GM21528 (cell line): Measurements from ENCODE around the gene TAMALIN.
"Not testable (repeated sequence)": the region's sequence is repeated elsewhere in the genome, so short reads cannot be mapped to it uniquely, and the experiment has no call there.

ENCODE experiments used
- ATAC-seq: cut with Tn5 transposase; IDR thresholded peaks from one replicate; pipeline ENCODE4 v1.9.1; 2021; ENCODE audit warnings: mild to moderate bottlenecking, moderate library complexity; ENCODE audit not compliant: unreplicated experiment, low FRiP score

The TAMALIN gene

DNA sequence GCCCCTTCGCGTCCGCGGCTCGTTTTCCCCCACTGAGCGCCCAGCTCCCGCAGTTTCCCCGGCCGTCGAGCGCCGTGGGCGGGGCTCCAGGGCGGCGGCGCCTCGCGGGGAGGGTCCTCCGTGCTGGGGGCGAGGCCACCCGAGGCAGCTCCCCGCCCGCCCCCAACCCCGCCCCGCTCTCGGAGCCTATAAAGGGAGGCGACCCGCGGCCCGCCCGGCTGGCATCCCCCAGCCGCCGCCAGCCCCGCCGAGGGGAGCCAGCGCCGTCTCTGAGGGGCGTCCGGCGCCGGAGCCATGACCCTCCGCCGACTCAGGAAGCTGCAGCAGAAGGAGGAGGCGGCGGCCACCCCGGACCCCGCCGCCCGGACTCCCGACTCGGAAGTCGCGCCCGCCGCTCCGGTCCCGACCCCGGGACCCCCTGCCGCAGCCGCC is at the start of gene TAMALIN:
TSS of gene TAMALIN (plus strand) at position 221 of the 432 bp plus-strand sequence. CDS start at position 295, 74 bp downstream.
- no peak for ATAC-seq

DNA sequence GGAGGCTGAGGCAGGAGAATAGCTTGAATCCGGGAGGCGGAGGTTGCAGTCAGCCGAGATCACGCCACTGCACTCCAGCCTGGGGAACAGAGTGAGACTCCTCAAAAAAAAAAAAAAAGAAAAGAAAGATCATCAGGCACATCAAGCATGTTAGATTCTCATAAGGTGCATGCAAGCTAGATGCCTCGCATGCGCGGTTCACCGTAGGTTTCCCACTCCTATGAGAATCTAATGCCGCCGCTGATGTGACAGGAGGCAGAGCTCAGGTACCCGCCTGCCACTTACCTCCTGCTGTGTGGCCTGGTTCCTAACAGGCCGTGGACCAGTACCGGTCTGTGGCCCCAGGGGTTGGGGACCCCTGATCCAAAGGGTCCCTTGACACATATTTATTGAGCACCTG is 48.2 kb upstream of the TAMALIN start:
- ATAC-seq = no peak

DNA sequence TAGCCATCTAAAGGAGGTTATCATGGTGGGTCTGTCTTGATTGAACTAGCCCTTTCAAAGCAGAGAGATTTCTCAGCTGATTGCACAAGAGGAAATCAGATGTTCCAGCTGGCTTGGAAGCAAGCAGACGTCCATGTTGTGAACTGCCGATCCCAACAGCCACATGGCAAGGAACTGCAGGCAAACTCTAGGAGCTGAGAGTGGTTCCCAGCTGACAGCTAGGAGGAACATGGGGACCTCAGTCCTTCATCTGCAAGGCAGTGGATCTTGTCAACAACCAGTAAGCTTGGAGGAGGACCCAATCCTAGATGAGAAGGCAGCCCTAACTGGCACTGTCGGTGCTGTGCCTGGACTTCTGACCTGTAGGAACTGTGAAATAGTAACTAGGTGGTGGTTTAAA is 47.5 kb upstream of the TAMALIN start:
- no peak for ATAC-seq

DNA sequence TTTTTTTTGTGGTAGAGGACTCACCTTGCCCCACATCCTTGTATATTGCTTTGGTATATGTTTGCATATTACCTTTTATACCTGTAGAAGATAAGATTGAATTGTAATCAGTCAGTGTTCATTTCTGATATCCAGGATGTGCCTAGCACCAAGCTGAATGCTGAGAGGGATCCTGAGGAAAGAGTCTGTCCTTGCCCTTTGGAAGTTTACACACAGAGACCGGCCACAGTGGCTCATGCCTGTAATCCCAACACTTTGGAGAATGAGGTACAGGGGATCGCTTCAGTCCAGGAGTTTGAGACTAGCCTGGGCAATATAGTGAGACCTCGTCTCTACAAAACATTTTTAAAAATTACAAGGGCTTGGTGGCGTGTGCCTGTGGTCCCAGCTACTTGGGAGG is 46.8 kb upstream of the TAMALIN start:
- ATAC-seq = no peak

DNA sequence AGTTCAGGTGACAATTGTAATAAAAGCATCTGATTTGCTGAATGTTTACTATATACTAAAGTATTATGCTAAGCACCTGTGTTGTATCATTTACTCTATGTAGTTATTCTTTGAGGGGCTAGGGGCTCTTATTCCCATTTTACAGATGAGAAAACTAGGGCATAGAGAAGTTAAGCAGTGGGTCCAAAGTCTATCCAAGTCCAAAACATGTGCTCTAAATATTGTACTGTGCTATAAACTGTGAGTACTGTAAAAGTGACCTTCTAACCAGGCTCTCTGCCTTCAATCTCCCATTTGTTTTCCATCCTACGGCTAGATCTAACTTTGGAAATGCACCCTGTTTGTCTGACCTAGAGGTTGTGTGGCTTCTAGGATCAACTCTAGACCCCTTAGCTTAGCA is 46.3 kb upstream of the TAMALIN start:
- ATAC-seq = no peak

DNA sequence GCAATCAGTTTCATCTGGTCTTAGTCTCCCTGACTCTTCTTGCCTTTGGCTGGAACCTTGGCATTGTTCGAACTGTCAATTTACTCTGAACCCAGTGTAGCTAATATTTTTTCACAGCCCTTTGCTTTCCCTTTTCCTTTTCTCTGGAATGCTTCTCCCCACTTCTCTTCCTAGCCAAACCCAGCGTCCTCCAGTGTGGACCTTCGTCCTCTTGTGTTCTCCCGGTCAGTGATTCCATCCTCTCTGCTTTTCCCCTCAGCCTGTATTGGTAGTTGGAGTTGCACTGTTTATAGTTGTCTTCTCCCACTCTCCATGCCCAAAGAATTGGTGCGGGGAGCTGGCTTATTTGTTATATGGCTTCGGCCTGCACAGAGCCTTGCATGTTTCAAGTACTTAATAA is 45.9 kb upstream of the TAMALIN start:
- no peak for ATAC-seq

DNA sequence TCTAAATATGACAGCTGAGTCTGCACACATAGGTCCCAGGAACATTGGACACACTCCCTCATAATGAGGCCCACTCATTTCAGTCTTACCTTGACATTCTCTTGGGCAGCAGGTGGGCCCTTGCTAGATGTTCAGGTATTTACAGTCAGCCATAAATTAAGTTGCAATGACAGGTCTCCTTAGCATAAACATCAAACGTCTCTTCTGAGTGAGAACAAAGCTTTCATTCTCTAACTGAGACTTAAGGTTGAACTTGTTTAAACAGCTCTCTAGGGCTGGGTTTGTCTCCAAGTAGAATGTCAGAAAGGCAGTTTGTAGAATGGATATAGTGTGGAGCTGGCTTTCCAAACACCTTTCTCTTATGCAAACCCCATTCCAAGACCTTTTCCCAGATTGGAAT is 44.9 kb upstream of the TAMALIN start:
- ATAC-seq = no peak

DNA sequence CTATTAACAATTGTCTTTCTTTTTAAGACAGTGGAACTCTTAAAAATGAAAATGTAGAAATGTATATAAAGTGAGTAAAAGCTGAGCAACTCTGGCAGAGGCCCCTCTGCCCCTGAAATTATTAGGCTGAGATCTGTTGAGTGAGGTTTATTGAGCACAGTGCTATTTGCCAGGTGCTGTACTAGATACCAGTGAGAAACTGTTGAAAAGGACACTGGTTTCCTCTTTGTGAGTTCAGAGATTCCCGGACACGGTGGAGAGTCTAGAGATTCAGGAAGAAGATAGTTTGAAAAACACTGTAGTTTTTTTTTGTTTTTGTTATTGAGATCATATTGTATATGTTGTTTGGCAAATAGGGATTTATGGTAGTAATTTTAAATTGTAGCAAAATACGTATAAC is 44.0 kb upstream of the TAMALIN start:
- no peak for ATAC-seq

DNA sequence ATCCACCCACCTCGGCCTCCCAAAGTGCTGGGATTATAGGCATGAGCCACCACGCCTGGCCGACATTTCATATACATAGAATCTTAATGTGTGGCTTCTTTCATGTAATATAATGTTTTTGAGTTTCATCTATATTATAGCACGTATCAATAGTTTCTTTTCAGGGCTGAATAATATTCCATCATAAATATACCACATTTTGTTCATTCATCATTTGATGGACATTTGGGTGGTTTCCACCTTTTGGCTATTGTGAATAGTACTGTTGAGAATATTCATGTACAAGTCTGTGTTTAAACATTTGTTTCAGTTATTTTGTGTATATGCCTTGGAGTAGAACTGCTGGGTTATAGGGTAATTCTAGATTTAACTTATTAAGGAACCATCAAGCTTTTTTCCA is 43.3 kb upstream of the TAMALIN start:
- no peak for ATAC-seq

DNA sequence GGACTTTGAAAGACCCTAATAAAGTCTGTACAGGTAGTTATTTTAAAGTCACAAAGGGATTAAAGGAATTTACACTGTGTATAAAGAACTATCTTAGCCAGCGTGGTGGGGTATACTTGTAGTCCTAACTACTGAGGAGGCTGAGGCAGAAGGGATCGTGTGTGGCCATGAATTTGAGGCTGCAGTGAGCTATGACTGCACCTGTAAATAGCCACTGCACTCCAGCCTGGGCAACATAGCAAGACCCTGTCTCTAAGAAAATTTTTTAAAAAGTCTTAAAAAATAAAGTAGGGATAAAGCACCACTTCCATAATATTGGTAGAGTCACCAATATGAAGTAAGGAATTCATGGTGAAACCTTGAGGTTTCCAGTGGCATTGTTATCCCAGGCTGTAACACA is 37.1 kb upstream of the TAMALIN start:
- no peak for ATAC-seq

DNA sequence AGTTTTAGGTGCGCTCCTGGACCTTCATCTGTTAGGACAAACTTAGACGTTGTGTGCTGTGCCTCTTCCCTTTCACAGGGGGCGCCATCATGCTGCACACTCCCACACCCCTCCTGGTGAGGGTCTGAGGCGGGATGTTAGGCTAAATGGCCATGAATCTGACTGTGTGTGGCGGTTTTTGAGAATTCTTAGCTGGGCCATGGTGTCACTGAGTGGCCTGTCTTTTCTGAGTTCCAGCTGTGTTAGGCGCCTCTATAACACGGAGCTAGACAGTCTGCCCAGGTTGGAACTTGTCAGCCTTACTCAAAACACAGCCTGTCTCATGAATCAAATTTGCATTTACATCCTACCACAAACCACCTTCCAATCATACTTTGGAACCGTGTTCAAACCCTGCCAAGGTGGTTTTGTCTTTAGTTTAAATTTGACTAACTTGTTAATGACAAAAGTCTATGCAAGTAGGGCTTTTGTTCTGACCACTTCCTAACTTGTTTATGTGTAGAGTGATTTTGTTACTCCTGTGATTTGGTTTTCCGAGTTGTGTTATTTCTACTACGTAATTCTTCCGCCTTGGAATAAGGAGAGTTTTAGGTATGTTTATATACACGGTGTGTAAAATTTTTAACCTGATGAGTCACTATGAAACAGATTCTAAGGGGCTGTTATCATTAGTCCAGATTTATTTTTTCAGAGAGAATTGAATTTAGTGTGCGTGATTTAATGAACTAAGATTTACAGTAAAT is 35.7 kb upstream of the TAMALIN start:
- ATAC-seq = peak; percentile 86

DNA sequence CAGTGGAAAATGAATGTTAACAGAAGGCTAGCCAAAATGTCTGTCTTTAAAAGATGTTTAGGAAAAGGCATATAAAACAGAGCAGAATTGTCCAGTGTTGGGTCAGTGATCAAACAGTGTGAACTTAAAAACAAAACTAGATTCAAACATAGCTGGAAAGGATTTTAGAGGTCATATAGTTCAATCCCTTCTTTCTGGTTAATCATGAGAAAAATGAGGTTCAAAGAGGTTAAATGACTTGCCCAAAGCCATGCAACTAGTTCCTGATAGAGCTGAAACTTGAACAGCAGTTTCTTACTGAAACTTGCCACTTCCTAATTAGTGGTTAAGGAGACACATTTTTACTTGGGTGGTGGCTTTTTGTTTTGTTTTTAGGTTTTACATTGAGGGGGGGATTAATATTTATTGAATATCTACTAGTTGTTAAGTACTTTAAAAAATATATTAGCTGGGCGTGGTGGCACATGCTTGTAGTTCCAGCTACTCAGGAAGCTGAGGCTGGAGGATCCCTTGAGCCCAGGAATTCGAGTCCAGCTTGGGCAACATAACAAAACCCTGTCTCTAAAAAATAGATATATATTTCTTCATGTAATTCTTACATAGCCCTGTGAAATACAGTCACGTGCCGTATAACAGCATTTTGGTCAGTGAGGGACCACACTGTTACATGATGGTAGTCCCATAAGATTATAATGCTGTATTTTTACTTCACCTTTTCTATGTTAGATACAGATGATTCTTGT is 34.9 kb upstream of the TAMALIN start:
- ATAC-seq = no peak

DNA sequence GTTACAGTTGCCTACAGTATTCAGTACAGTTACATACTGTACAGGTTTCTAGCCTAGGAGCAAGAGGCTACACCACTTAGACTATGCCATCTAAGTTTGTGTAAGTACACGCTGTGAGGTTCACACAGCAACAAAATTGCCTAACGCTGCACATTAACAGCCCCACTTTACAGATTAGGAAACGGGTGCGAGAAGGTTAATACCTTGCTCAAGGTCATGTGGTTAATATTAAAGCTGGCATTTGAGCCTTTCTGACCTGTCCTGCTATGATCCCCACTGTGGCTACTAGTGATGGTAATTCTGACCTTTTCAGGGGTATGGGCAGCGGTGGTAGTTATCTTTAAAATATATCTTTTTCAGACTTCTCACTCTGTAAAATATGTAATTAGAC is 34.3 kb upstream of the TAMALIN start:
- no peak for ATAC-seq

DNA sequence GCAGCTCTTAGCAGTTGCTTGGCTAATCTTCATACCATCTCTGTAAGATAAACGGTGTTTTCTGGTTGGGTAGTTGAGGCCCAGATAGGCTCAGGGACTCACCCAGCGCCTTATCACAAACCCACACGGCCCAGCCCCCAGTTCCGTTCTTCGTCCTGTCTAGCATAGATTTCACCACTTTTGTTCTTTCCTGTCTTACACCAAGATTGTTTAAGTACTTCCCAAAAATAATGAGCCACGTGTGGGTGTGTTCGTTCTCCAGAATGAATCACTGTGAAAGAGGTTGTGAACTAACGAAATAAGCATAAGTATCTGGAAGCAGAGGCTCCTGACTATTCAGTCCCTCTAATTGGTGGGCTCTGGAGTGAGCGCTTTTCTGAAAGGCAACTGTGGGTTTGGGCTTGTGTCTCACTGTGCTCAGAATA is 33.9 kb upstream of the TAMALIN start:
- no peak for ATAC-seq

DNA sequence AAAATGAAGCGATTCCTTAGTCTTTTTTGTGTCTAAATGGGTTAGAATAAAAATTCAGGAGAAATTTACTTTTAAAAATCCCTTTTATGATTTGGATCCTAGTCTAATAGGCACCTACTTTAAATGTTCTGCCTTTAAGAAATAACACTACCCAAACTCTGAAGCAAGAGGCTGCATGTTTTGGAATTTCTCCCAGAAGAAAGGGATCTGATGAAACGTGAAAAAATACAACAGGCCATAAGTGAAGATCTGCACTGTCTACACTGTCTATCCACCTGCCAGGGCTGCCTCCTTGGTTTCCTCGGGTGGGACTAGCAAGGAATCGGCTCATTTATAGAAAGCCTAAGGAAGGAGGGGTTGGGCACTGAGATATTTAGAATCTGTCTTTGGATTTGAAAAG is 33.2 kb upstream of the TAMALIN start:
- ATAC-seq = no peak

DNA sequence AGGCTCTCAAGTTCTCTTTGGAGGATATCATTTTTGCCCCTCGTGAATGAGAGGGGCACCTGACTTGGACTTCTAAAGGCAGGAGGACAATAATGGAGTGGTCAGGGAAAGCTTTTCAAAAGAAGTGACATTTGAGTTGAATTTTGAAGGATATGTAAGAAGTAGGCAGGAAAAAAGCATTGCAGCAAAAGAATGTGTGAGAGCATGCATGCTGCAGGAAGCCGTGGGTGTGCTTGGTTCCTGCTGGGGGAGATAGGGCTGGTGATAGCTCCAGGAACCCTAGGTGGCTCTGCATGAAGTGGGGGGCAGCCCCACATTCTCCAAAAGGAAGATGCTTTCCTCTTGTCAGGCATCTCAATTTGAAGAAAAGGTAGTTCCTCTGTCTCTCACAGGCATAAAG is 32.1 kb upstream of the TAMALIN start:
- ATAC-seq = no peak

DNA sequence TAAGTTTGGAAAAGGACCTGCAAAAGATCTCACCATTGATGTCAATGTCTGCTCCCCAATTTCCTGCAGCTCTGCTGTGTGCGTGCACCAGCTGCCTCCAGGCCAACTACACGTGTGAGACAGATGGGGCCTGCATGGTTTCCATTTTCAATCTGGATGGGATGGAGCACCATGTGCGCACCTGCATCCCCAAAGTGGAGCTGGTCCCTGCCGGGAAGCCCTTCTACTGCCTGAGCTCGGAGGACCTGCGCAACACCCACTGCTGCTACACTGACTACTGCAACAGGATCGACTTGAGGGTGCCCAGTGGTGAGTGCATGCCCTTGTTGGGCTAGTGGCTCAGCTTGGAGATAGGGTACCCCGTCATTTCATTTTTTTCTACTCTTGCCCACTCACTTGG is 31.6 kb upstream of the TAMALIN start:
- ATAC-seq = no peak

DNA sequence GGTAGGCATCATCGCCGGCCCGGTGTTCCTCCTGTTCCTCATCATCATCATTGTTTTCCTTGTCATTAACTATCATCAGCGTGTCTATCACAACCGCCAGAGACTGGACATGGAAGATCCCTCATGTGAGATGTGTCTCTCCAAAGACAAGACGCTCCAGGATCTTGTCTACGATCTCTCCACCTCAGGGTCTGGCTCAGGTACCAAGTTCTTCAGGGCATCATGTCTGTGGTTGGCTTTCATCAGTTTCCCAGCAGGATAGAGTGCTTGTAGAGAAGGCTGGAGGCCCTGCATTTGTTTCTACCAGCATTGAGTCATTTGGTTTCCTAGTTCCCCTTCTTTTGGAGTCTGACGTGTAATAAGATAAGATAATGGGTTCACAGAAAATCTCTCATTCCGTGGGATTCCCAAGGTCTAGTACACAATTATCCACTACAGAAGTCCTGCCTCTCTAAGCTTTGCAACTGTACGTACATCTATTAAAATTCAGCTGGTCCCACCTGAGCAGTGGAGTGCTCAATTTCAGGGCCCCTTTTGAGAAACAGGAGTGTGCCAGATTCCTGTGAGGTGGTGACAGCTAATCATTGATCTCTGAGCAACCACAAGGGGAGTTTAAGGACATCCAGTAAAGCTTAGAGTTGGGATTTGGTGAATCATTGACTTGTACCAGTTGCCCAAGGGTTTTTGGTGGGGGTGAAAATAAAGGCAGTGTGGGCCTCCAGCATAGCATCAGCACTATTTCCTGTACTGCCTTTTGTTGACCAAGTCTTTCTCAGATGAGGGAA is 30.2 kb upstream of the TAMALIN start:
- no peak for ATAC-seq

DNA sequence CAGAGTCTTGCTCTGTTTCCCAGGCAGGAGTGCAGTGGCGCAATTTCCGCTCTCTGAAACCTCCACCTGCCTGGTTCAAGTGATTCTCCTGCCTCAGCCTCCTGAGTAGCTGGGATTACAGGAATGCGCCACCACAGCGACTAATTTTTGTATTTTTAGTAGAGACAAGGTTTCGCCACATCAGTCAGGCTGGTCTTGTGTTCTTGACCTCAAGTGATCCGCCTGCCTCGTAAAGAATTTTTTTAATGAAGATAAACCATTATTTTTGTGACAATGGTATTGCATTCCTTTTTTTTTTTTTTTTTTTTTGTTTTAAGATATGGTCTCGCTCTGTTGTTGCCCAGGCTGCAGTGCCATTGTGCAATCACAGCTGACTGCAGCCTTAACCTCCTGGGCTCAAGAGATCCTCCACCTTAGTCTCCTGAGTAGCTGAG is 29.4 kb upstream of the TAMALIN start:
- no peak for ATAC-seq

DNA sequence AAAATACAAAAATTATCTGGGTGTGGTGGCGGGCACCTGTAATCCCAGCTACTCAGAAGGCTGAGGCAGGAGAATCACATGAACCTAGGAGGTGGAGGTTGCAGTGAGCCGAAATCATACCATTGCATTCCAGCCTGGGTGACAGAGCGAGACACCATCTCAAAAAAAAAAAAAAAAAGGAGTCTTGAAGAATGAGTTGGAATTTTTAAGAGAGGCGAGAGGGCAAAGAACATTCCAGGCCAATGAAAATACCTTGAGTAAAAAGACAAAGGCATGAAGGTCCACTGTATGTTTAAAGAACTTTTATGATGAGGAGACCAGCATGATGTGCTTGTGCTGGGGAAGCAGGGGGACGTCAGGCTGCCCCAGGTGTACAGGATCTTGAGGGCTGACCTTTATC is 27.4 kb upstream of the TAMALIN start:
- ATAC-seq = not testable (repeated sequence)
